ENCODE results near the gene GNG7.
A peak's percentile ranks its signal among the peaks of the same experiment; 100 is the strongest.
"Not testable (repeated sequence)": the region's sequence is repeated elsewhere in the genome, so short reads cannot be mapped to it uniquely, and the experiment has no call there.

Gene GNG7

DNA sequence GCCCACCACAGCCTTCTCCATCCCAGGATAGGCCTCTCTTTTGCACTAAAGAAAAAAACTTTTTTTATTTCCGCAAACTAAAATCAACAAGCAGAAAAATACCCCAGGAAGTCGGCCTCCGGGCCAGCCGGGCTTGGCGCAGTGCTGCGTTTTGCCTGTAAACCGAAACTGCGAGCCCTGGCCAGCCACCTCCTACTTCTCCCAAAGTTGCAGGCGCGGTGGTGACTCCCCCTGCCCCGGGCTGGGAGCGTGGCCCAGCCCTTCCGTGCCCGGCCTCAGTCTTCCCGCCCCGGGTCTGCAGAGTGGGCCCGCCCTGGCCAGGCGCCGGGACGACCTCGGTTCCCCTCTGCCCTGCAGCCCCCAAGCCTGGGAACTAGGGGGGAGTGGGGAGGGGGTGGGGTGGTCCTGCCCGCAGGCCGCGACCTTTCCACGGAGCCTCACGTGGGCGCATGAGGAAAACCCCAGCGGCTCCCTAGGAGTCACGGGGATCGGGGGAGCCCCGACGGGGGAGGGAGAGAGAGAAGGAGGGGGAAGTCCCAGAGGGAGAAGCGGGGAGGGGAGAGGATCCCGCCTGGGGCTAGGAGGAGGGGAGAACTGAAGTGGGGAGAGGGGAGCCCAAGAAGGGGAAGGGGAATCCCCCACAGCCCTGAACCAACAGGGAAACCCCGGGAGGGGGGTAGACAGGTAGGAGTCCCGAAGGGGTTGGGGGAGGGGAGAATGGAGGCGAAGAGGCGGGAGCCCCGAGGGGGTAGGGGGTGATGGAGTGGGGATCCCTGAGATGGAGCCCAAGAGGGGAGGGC is 223.5 kb downstream of the GNG7 start:
- DNase-seq = peak; percentile 87

DNA sequence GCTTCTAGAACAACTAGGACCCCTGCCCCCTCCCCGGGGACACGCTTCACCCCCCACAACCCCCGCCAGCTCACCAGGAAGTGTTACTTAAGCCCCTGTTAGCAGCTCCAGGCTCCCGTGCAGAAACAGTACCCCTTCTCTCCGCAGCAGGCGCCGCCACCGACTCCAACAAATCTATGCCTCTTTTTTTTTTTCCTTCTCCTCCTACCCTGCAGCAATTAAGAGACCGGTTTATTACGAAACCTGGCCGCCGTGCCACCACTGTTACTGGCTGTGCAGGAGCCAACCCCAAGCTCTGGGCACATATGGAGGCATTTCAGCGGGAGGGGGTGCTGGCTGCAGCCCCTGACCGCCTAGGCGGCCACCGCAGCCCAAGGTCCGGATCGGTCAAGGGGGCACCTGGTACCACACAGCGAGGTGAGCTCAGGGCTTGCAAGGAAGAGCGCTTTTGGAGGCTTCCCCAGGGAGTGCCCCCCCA is 224.2 kb downstream of the GNG7 start:
- DNase-seq = peak; percentile 69

DNA sequence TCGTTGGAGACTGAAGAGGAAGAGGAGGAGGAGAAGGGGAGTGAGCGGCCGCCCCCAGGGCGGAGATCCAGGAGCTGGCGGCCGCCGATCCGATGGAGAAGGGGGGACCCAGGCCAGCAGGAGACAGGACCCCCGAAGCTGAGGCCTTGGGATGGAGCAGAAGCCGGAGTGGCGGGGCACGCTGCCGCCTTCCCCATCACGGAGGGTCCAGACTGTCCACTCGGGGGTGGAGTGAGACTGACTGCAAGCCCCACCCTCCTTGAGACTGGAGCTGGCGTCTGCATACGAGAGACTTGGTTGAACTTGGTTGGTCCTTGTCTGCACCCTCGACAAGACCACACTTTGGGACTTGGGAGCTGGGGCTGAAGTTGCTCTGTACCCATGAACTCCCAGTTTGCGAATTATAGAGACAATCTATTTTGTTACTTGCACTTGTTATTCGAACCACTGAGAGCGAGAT is 224.7 kb downstream of the GNG7 start:
- DNase-seq = peak; percentile 53

DNA sequence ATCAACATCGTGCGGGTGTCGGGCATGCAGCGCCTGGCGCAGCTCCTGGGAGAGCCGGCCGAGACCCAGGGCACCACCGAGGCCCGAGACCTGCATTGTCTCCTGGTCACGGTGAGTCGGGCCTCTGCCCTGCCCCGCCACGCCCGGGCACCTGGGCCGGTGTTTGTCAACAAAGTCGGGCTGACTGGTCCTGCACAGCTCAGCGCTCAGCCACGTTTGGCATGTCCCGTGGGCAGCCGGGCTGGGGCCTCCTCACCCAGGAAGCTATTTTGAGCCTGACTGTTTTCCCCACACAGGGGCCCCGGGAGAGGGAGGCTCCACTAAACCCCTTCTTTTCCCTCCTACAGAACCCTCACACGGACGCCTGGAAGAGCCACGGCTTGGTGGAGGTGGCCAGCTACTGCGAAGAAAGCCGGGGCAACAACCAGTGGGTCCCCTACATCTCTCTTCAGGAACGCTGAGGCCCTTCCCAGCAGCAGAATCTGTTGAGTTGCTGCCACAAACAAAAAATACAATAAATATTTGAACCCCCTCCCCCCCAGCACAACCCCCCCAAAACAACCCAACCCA is 225.3 kb downstream of the GNG7 start:
- DNase-seq = peak; percentile 44

DNA sequence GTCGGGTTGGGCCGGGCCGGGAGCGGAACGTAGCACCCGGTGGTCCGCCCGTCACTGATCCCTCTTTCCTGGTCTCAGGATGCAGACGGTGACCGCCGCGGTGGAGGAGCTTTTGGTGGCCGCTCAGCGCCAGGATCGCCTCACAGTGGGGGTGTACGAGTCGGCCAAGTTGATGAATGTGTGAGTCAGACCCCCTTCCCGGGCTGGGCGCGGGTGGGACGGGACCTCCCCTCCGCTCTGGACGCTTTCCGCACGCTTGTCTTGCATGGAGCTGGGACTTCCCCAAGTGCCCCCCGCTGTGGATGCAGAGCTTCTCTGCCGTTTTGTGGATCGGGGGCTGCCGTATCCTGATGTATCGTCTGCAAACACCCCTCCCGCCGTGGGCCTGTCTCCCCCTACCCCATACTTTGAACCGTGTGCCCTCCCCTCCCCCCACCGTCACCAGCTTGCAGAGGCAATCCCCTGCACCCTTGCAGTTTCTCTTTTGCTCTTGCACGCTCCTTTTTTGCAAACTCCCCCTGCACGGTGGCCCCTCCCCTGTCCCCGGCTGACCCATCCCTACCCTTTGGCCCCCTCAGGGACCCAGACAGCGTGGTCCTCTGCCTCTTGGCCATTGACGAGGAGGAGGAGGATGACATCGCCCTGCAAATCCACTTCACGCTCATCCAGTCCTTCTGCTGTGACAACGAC is 225.9 kb downstream of the GNG7 start:
- peak; percentile 64 for DNase-seq

DNA sequence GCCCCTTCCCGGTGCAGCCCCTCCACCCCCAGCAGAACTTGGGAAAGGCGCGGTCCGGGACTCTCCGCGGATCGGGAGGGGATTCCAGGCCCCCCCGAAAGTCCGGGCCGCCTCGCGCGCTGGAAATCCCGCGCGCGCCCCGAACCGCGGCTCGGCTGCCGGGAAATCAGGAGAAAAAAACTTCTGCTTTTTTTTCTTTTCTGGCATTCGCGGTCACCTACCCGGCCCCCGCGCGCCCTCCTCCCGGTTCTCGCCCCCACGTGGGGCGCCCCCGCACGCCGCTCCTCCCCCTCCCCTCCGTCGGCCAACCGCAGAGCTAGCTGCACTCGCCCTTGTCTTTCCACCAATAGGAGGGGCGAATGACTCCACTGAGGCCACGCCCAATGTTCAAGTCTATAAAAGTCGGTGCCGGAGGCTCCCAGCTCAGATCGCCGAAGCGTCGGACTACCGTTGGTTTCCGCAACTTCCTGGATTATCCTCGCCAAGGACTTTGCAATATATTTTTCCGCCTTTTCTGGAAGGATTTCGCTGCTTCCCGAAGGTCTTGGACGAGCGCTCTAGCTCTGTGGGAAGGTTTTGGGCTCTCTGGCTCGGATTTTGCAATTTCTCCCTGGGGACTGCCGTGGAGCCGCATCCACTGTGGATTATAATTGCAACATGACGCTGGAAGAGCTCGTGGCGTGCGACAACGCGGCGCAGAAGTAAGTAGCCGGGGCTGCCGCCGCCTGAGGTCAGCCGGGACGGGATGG is 226.6 kb downstream of the GNG7 start, which contains the start of gene GADD45B:
Gene GADD45B (plus strand): TSS at position 426 of the 749 bp plus-strand sequence. CDS start 232 bp downstream, at position 658.
- peak; percentile 97 for DNase-seq

DNA sequence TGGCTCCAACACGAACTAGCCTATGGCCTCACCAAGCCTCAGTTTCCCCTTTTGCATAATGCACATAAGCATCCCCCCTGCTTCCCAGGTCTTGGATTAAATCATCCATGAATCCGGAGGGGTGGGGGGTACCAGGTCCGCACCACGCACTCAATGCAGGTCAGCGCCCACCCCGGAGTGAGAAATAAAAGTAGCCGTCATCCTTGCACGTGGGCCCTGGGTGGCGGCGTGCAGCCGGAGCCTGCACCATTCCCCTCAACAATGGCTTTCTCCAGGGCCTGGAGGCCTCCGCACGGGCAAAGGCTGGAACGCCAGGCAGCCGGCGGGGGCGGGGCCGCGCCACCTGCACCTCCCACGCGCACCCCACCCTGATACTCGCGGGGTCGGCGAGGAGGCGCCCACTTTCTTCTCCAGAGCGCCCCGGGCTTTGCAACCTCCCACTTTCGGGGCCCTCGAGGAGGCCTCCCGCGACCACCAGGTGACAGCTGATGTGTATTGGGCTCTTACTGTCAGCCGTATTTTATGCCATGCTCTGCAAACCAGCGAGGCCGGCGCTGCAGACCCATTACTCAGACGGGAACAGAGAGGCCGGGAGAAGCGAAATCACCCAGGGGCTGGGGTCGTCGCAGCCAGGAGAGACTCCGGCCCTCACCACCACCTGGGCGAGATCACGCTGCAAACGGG is 227.3 kb downstream of the GNG7 start:
- DNase-seq = peak; percentile 70

DNA sequence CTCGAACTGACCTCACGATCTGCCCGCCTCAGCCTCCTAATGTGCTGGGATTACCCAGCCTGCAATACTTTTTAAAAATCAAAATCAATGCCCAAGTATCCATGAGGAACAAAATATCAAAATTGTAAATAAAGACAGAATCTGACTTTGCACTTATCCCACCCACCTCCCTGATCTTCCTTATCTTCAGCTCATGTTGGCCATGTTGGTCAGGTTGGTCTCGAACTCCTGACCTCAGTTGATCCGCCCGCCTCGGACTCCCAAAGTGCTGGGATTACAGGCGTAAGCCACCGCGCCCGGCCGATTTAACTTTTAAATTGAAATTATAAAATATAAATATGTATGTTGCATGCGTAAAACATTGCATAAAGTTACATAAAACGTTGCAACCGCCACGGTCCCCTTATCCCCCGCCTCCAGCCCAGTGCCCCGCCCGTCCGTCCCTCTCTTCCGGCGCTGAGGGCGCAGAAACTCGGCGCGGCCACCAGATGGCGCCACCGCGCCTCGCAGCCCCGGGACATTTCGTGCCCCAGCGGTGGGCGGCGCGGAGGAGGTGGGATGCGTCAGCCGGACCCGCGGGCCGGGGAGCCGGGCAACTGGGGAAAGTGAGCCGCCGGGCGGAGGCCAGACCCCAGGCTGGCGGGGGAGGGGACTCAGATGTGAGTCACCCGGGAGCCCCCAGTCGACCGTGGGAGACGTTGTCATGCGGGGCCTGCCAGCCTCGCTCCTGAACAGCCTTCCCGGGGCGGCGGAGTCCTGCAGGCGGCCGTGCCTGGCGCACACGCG is 228.1 kb downstream of the GNG7 start:
- peak; percentile 91 for DNase-seq

DNA sequence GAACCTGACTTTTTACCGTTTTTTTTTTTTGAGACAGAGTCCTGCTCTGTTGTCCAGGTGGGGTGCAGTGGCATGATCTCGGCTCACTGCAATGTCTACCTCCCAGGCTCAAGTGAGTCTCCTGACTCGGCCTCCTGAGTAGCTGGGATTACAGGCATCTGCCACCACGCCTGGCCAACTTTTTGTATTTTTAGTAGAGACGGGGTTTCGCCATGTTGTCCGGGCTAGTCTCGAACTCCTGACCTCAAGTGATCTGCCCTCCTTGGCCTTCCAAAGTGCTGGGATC is 232.6 kb downstream of the GNG7 start:
- not testable (repeated sequence) for DNase-seq

DNA sequence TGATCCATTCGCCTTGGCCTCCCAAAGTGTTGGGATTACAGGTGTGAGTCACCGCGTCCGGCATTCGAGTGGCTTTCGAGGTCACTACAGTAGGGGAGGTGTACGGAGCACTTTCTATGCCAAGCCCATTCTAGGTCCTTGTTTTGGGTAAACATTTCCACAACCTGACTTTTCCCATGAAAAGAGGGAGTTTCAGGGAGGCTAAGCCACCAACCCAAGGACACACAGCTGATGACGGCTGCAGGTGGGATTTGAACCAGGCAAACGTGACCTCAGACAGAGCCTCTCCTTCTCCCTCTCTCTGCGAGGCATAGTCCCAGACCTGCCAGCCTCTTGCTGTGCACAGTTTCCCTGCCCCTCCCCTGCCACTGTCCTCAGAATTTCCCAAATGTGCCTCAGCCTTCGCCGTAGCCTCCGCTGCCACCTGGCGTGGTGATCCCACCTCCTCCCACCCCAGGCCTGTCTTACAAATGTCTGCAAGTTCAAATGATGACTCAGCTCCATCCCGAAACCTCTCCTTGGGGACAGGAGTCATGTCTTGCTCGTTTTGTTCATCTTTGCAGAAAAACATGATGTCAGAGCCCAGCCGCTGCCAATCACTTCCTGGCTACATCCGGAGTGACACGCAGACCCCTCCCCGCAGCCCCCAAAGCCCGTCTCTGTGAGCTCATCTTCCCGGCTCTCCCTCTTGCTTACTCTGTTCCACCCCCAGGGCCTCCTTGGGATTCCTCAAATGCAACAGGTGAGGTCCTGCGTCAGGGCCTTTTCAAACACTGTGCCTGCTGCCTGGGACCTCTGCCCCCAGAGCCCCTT is 233.2 kb downstream of the GNG7 start:
- DNase-seq = peak; percentile 61

DNA sequence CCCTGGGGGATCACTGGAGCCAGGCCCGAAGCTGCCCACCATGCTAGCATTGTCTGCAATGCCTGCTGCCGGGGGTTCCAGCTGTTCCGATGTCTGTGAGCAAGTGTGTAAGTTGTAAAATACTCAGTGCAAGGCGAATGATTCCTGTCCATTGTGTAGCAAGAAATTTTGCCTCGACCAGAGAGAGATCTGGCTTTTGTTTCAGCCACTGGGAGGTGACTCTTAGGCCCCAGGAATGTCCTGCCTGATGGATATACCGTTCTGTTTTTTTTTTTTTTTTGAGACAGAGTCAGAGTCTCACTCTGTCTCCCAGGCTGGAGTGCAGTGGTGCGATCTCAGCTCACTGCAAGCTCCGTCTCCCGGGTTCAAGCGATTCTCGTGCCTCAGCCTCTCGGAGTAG is 233.9 kb downstream of the GNG7 start:
- DNase-seq = no peak

DNA sequence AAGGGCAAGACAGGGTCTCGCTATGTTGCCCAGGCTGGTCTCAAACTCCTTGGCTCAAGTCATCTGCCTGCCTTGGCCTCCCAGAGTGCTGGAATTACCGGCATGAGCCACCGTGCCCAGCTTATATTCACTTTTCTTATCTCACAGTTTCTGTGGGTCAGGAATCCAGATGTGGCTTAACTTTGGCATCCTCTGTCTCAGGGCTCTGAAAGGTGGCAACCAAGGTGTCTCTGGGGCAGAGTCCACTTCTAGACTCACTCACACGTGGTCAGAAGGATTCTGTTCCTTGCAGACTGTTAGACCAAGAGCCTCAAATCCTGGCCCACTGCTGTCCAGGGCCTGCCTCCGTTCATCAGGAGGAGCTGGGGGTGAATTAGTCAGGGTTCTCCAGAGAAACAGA is 238.1 kb downstream of the GNG7 start:
- DNase-seq = no peak

DNA sequence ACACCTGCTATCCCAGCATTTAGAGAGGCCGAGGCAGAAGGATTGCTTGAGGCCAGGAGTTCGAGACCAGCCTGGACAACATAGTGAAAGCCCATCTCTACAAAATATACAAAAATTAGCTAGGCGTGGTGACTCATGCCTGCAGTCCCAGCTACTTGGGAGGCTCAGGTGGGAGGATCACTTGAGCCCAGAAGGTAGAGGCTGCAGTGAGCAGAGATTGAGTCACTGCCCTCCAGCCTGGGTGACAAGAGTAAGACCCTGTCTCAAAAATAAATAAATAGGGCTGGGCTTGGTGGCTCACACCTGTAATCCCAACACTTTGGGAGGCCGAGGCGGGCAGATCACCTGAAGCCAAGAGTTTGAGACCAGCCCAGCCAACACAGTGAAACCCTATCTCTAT is 238.8 kb downstream of the GNG7 start:
- DNase-seq = not testable (repeated sequence)

DNA sequence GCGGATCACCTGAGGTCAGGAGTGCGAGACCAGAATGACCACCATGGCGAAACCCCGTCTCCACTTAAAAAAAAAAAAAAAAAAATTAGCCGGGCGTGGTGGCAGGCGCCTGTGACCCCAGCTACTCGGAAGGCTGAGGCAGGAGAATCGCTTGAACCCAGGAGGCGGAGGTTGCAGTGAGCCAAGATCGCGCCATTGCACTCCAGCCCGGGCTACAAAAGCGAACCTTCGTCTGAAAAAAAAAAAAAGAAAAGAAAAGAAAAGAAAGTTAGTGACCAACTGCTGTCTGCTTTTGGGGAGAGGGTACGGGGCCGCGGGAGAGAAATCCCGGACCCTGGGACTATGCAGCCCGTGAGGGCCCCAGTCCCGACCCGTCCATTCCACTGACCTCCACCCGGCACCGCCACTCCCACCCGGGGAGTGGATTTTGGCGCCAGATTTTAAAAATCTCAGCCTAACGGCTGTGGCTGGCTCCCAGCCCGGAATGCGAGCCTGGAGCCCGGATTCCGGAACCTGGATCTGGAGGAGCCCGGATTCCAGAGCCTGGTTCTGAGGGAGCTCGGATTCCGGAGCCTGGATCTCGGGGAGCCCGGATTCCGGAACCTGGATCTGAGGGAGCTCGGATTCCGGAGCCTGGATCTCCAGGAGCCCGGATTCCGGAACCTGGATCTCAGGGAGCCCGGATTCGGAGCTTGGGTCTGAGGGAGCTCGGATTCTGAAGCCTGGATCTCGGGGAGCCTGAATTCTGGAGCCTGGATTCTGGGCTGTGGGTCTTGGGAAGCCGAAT is 239.7 kb downstream of the GNG7 start:
- DNase-seq = peak; percentile 95

DNA sequence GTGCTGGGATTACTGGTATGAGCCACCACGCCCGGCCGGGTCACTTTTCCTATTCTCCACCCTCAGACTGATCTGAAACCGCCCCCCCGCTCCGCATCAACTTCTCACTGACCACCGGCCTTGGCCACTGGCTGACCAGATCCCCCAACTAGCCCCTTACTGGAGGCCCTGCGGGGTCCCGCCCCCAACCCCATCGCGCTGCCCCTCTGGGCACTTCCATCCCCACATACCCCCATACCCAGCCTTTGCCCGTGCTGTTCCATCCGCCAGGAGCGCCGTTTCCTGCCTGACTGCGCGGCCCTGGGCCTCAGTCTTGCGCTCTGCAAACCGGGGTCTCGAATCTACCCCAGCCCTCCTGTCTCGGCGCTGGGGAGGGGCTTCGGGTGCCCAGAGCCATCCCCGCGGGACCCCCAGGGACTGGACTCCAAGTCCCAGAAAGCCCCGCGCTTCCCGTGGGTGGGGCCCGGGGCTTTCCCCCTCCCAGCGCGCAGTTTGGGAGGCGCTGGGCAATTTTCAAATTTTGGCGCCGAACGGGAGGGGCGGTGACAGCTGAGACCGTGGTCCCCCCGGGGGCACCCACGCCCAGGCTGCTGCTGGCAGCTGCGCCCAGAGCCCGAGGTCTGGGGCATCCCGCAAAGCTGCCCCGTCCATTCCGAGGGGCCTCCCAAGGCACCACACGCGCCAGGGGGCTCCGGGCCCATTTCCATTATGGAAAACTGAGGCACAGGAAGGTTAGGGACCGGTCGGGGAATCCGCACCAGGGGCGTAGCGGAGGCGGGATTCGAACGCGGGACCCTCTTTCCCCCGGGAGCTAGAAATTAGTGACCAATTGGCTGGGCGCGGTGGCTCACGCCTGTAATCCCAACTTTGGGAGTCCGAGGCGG is 240.5 kb downstream of the GNG7 start:
- peak; percentile 85 for DNase-seq

All from right hindlimb (tissue), 1 donor.